Measurements from ENCODE around the gene NCOR1.
"Not testable (repeated sequence)": the region's sequence is repeated elsewhere in the genome, so short reads cannot be mapped to it uniquely, and the experiment has no call there.

Gene NCOR1

GRCh38 chr17:16214190-16215001 lies 938 bp downstream of the NCOR1 start:
- no peak for DNase-seq (ENCODE audit: low spot score)

GRCh38 chr17:16212793-16213192 lies 2.5 kb downstream of the NCOR1 start:
- no peak for DNase-seq (ENCODE audit: low spot score)

- DNase-seq (ENCODE audit: low spot score) = no peak
Observed at GRCh38 chr17:16211590-16211989, 3.7 kb downstream of the NCOR1 start.

- not testable (repeated sequence) for DNase-seq (ENCODE audit: low spot score)
Observed at GRCh38 chr17:16204763-16205162, 10.6 kb downstream of the NCOR1 start.

GRCh38 chr17:16202554-16203500 lies 12.5 kb downstream of the NCOR1 start:
- not testable (repeated sequence) for DNase-seq (ENCODE audit: low spot score)

GRCh38 chr17:16201693-16202131 lies 13.6 kb downstream of the NCOR1 start:
- not testable (repeated sequence) for DNase-seq (ENCODE audit: low spot score)

- no peak for DNase-seq (ENCODE audit: low spot score)
Observed at GRCh38 chr17:16199093-16199492, 16.2 kb downstream of the NCOR1 start.

- DNase-seq (ENCODE audit: low spot score) = no peak
Observed at GRCh38 chr17:16197276-16197675, 18.1 kb downstream of the NCOR1 start.

- DNase-seq (ENCODE audit: low spot score) = not testable (repeated sequence)
Observed at GRCh38 chr17:16194307-16194835, 21.0 kb downstream of the NCOR1 start.

- DNase-seq (ENCODE audit: low spot score) = no peak
Observed at GRCh38 chr17:16191604-16192003, 23.7 kb downstream of the NCOR1 start.

- no peak for DNase-seq (ENCODE audit: low spot score)
Observed at GRCh38 chr17:16190703-16191360, 24.5 kb downstream of the NCOR1 start.

- no peak for DNase-seq (ENCODE audit: low spot score)
Observed at GRCh38 chr17:16189791-16190348, 25.5 kb downstream of the NCOR1 start.

- DNase-seq (ENCODE audit: low spot score) = no peak
Observed at GRCh38 chr17:16187642-16188041, 27.7 kb downstream of the NCOR1 start.

GRCh38 chr17:16181581-16181980 lies 33.8 kb downstream of the NCOR1 start:
- no peak for DNase-seq (ENCODE audit: low spot score)

GRCh38 chr17:16178836-16179235 lies 36.5 kb downstream of the NCOR1 start:
- no peak for DNase-seq (ENCODE audit: low spot score)

GRCh38 chr17:16171613-16172012 lies 43.7 kb downstream of the NCOR1 start:
- no peak for DNase-seq (ENCODE audit: low spot score)

GRCh38 chr17:16166766-16167165 lies 48.6 kb downstream of the NCOR1 start:
- not testable (repeated sequence) for DNase-seq (ENCODE audit: low spot score)

- no peak for DNase-seq (ENCODE audit: low spot score)
Observed at GRCh38 chr17:16158714-16159113, 56.6 kb downstream of the NCOR1 start.

- DNase-seq (ENCODE audit: low spot score) = no peak
Observed at GRCh38 chr17:16155536-16155935, 59.8 kb downstream of the NCOR1 start.

- DNase-seq (ENCODE audit: low spot score) = not testable (repeated sequence)
Observed at GRCh38 chr17:16152326-16152725, 63.0 kb downstream of the NCOR1 start.

GRCh38 chr17:16150251-16150856 lies 65.0 kb downstream of the NCOR1 start:
- no peak for DNase-seq (ENCODE audit: low spot score)

Measured in COLO829 (cell line).